Activated CD4-positive, alpha-beta T cell treated with anti-CD3 and anti-CD28 coated beads for 24 hours (primary cell): ENCODE measurements around the gene CRYBB1.

Experiments
- DNase-seq, 2 donors: peaks; one replicate each; pipeline ENCODE4 v3.0.0-alpha.2; 2020; ENCODE audit warnings: low read depth in 2 of 2

The CRYBB1 gene

DNA sequence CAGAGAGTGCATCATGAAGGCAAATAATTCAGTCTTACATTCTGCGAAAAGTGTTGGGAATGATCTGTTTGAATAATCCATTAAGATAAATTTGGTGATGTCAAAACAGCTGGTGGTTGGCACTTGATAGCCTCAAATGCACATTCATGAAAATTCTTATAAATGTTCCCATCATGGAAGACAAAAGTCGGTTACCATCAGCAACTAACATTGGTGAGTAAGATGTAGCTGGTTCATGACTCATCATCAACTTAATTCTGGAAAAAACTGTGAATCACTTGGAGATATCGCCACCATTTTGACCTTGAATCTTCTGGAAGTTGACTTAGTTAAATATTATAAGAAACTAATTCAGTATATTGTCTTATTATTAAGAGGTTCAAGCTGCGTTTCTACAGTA, 11.2 kb downstream of the CRYBB1 start:
- no peak for DNase-seq

GRCh38 chr22:26604368-26604767, 13.5 kb downstream of the CRYBB1 start:
- no peak for DNase-seq

DNA sequence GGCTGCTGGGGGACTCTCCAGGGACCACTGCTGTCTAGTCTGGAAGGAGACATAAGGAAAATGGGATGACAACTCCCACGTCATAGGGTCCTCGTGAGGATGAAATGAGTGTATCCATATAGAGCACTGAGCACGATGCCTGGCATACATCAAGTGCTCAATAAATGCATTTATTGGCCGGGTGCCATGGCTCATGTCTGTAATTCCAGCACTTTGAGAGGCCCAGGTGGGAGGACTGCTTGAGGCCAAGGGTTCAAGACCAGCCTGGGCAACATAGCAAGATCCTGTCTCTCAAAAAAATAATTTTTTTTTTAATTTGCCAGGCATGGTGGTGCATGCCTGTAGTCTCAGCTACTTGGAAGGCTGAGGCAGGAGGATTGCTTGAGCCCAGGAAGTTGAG, 15.7 kb downstream of the CRYBB1 start:
- no peak for DNase-seq

- no peak for DNase-seq
These were observed 16.1 kb downstream of the CRYBB1 start for GRCh38 chr22:26601726-26602125.

DNA sequence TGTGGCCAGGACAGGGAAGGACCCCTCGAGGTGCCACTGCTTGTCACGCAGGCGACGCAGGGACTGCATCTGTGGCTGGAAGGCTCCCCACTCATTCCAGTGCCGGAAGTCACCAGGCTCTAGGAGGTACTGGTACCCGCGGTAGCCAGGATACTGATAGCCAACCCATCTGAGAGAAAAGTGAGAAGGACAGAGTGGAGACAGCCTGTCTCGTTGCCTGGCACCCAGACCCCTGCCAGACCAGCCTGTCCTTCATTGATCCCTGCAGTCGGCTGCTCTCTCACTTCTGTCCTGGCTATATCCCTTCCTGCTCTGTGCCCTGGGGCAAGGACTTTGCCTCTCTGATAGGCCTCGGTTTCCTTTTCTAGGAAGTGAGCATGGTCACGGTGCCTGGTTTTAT, 18.3 kb downstream of the CRYBB1 start:
- DNase-seq: no peak

- no peak for DNase-seq
These were observed 20.3 kb downstream of the CRYBB1 start for GRCh38 chr22:26597480-26597879.

DNA sequence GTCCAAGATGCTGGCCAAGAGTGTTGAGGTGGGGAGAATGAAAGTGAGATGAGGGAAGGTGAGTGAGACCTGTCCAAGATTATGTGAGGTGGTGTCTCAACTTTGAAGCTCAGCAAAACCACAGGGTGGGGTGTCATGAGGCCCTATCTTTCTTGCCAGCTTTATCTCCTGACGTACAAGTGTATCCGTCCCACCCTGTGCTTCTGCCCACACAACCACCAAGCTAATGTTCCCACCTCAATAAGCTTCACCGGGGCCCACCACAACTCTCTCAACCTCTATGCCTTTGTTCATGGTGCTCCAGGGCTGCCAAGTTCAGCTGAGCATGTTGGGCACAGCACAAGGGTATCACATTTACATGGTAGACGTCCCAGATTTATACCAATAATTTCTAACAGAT, 20.8 kb downstream of the CRYBB1 start:
- DNase-seq: no peak

GRCh38 chr22:26593763-26594162, 24.1 kb downstream of the CRYBB1 start:
- DNase-seq: no peak

DNA sequence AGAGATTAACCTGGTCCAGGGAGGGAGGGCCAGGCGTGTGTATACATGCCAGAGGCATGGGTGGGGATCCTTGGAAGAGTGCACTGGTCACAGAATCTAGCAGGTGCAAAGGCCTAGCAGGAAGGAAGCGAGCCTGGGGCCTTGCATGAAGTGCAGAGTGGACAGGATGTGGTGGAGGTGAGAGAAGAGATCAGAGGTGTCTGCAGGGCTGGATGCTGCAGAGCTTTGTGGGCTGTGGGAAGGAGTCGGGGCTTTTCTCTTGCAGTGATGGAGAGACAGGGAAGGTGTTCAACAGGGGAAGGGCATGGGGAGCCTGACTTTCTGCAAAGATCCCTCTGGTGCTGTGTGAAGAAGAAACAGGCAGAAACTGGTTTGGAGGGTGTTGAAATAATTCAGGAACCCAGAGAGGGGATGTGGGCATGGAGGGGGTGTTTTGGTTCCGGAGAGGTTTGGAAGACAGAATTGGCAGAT, 25.4 kb downstream of the CRYBB1 start:
- DNase-seq: no peak

GRCh38 chr22:26589845-26590736, 27.7 kb downstream of the CRYBB1 start, which contains the start of gene TPST2:
Gene TPST2 (minus strand): TSS chr22:26590132. CDS start chr22:26541630, 48,502 bp downstream.
- DNase-seq: peak; percentile 53 to 64

GRCh38 chr22:26589367-26589844, 28.4 kb downstream of the CRYBB1 start:
- DNase-seq: peak in 1 of 2 donors; percentile 22

- DNase-seq: no peak
These were observed 29.0 kb downstream of the CRYBB1 start for GRCh38 chr22:26588729-26589366.

- DNase-seq: no peak
These were observed 29.7 kb downstream of the CRYBB1 start for GRCh38 chr22:26587991-26588613.

DNA sequence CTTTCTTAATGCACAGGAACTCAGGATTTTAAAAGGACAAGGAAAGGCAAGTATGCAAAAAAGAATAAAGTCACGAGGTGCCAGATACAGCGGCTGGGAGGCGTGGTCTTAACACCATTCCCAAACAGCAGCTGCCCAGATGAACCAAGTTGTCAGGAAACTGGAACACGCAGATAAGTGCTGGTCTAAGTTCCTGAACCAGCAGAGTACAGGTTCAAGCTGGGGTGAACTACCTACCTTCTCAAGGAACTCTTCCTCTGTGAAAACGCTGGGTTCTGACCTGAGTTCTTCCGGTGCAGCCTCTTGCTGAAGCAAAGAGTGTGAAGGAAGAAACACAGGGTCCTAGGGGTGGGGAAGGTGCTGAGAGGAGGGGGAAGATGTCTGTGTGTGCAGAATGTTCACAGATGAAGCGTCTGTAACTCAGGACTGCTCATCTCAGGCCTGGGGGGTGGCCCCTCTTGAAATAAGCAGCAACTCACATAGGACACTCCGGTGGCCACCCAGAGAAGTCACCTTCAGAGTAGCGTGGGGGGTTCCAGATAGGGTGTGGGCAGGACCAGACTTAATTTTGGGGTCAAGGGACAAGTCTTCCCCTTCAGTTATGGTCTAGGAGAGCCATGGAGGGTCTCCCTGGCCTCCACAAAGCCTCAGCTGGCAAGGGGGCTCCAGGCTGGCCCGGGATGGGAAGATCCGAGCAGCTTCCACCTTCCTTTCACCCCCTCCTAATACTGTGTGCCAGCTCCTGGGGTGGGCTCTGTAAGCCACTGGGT, 31.1 kb downstream of the CRYBB1 start:
- DNase-seq: no peak

- no peak for DNase-seq
These were observed 32.6 kb downstream of the CRYBB1 start for GRCh38 chr22:26585104-26585790.

GRCh38 chr22:26584010-26584409, 33.8 kb downstream of the CRYBB1 start:
- DNase-seq: no peak

- DNase-seq: no peak
These were observed 36.1 kb downstream of the CRYBB1 start for GRCh38 chr22:26581633-26582168.

- DNase-seq: no peak
These were observed 36.8 kb downstream of the CRYBB1 start for GRCh38 chr22:26581026-26581425.

GRCh38 chr22:26580240-26580962, 37.4 kb downstream of the CRYBB1 start:
- no peak for DNase-seq

GRCh38 chr22:26579331-26579886, 38.4 kb downstream of the CRYBB1 start:
- DNase-seq: peak; percentile 27 to 31
